HCT116 (cell line): ENCODE results near the gene ATP13A3. TPM values are rescaled to one million over a fixed set of nuclear protein-coding genes. Genes with fewer than 3 reads are reported as not detected.

Experiments
- ATAC-seq: fragments of 200-7000 bp; cut with Tn5 transposase; 2 replicates; pipeline ENCODE4 v1.9.1; 2020; ENCODE audit warnings: mild to moderate bottlenecking, moderate library complexity
- BruUV-seq: library from RNA; stranded (reverse); fragments of 400-500 nt; replicated peaks from 2 replicates; lab custom pipeline; 2021; lab: Mats Ljungman, UMichigan
- CTCF ChIA-PET: fragments of 300-600 bp; sonication (Branson Sonifier 250); formaldehyde crosslinking; loops from one replicate; lab custom pipeline; 2021; ENCODE audit warnings: antibody characterized with exemption; lab: Charles Lee
- POLR2A ChIA-PET: fragments of 300-600, 350-600 bp; sonication (Branson Sonifier 250); formaldehyde crosslinking; loops from one replicate; lab custom pipeline; 2021; ENCODE audit warnings: antibody characterized with exemption; lab: Charles Lee
- RAD21 ChIA-PET, 2 experiments: fragments of 300-600 bp; sonication (Branson Sonifier 250); formaldehyde crosslinking; loops; one replicate each; lab custom pipeline; 2023; ENCODE audit warnings: low total read pairs in 2 of 2; ENCODE audit not compliant: uncharacterized antibody in 2 of 2, unreplicated experiment in 2 of 2, low non-redundant PET in 1 of 2; lab: Charles Lee
- DNase-seq: peaks from one replicate; pipeline ENCODE4 v3.0.0-alpha.2; 2010; ENCODE audit warnings: low read depth, low spot score
- H2AFZ ChIP-seq: fragments of 200-600 bp; shearing (Covaris generic), sonication (generic); 2 replicates; pipeline ENCODE4 v1.6.1; 2017; ENCODE audit warnings: low read depth, mixed run types, mixed read lengths, antibody characterized with exemption, low read length; ENCODE audit not compliant: poor library complexity, severe bottlenecking
- H3K27ac ChIP-seq: 2 replicates; pipeline ENCODE4 v1.5.1; 2012; ENCODE audit warnings: low read depth, low read length
- H3K27me3 ChIP-seq: fragments of 200-600 bp; sonication (generic); 2 replicates; pipeline ENCODE4 v1.6.1; 2016; ENCODE audit warnings: mixed run types, low read length, mixed read lengths; ENCODE audit not compliant: insufficient read depth
- H3K36me3 ChIP-seq, 2 experiments: fragments of 200-500 bp in 1 of 2; fragments of 200-600 bp in 1 of 2; sonication (Bioruptor generic) in 1 of 2; sonication (generic) in 1 of 2; 2 replicates each; pipeline versions ENCODE4 v1.5.1 to v1.6.1; 2014 to 2016; ENCODE audit warnings: low read length in 2 of 2, inconsistent platforms in 1 of 2, mixed read lengths in 1 of 2, mixed run types in 1 of 2; ENCODE audit not compliant: insufficient read depth in 2 of 2, control insufficient read depth in 1 of 2
- H3K4me1 ChIP-seq, 2 experiments: fragments of 200-600 bp in 1 of 2; sonication (generic) in 1 of 2; 2 replicates each; pipeline versions ENCODE4 v1.5.1 to v1.6.1; 2012 to 2017; ENCODE audit warnings: low read length in 2 of 2, inconsistent platforms in 1 of 2, mild to moderate bottlenecking in 1 of 2, mixed read lengths in 1 of 2, mixed run types in 1 of 2, moderate library complexity in 1 of 2; ENCODE audit not compliant: insufficient read depth in 2 of 2, control insufficient read depth in 1 of 2
- H3K4me2 ChIP-seq: fragments of 200-600 bp; sonication (generic); 2 replicates; pipeline ENCODE4 v1.6.1; 2017; ENCODE audit warnings: mixed run types, low read length, mixed read lengths
- H3K4me3 ChIP-seq, 2 experiments: fragments of 200-600 bp in 1 of 2; sonication (generic) in 1 of 2; replicated peaks in 1 of 2; 2 replicates each; pipeline ENCODE4 v1.5.1; 2011 to 2016; ENCODE audit warnings: low read length in 2 of 2, control low read depth in 1 of 2, low read depth in 1 of 2, mild to moderate bottlenecking in 1 of 2, mixed read lengths in 1 of 2, mixed run types in 1 of 2
- H3K79me2 ChIP-seq: fragments of 200-600 bp; sonication (generic); 2 replicates; pipeline ENCODE4 v1.6.1; 2017; ENCODE audit warnings: mild to moderate bottlenecking, mixed run types, low read length, moderate library complexity, mixed read lengths; ENCODE audit not compliant: insufficient read depth
- H3K9ac ChIP-seq: fragments of 200-600 bp; sonication (generic); 2 replicates; pipeline ENCODE4 v1.6.1; 2016; ENCODE audit warnings: low read length, mixed read lengths
- H3K9me2 ChIP-seq: fragments of 200-600 bp; sonication (generic), shearing (Covaris generic); 2 replicates; pipeline ENCODE4 v1.6.1; 2017; ENCODE audit warnings: mixed run types, mild to moderate bottlenecking, moderate library complexity; ENCODE audit not compliant: insufficient read depth
- H3K9me3 ChIP-seq, 2 experiments: fragments of 200-500 bp in 1 of 2; fragments of 200-600 bp in 1 of 2; sonication (Bioruptor generic) in 1 of 2; sonication (generic) in 1 of 2; 2 replicates each; pipeline ENCODE4 v1.6.1; 2014 to 2017; ENCODE audit warnings: low read length in 2 of 2, mixed read lengths in 2 of 2, inconsistent platforms in 1 of 2, low read depth in 1 of 2, mild to moderate bottlenecking in 1 of 2, mixed run types in 1 of 2, moderate library complexity in 1 of 2; ENCODE audit not compliant: control insufficient read depth in 1 of 2, insufficient read depth in 1 of 2
- H4K20me1 ChIP-seq: fragments of 200-600 bp; sonication (generic), shearing (Covaris generic); 2 replicates; pipeline ENCODE4 v1.6.1; 2017; ENCODE audit warnings: mixed run types, mild to moderate bottlenecking, moderate library complexity; ENCODE audit not compliant: insufficient read depth
- CBX3 ChIP-seq: IDR thresholded peaks from 2 replicates; pipeline ENCODE4 v1.6.1; 2012; ENCODE audit warnings: low read depth
- CEBPB ChIP-seq: IDR thresholded peaks from 2 replicates; pipeline ENCODE4 v1.6.1; 2012; ENCODE audit warnings: low read depth
- EGR1 ChIP-seq: IDR thresholded peaks from 2 replicates; pipeline ENCODE4 v1.6.1; 2012; ENCODE audit warnings: low read depth
- EZH2 ChIP-seq: fragments of 200-600 bp; sonication (generic); IDR thresholded peaks from 2 replicates; pipeline ENCODE4 v1.6.1; 2017; ENCODE audit warnings: antibody characterized with exemption, mixed run types
- EZH2phosphoT487 ChIP-seq: fragments of 200-600 bp; IDR thresholded peaks from 2 replicates; pipeline ENCODE4 v1.6.1; 2018; ENCODE audit warnings: antibody characterized with exemption, borderline replicate concordance
- FOSL1 ChIP-seq: IDR thresholded peaks from 2 replicates; pipeline ENCODE4 v1.6.1; 2012; ENCODE audit warnings: low read depth
- JUND ChIP-seq: IDR thresholded peaks from 2 replicates; pipeline ENCODE4 v1.6.1; 2012
- RAD21 ChIP-seq: IDR thresholded peaks from 2 replicates; pipeline ENCODE4 v1.6.1; 2012; ENCODE audit warnings: low read depth, mild to moderate bottlenecking
- REST ChIP-seq: IDR thresholded peaks from 2 replicates; pipeline ENCODE4 v1.6.1; 2012; ENCODE audit warnings: low read depth
- SIN3A ChIP-seq: IDR thresholded peaks from 2 replicates; pipeline ENCODE4 v1.6.1; 2012; ENCODE audit warnings: low read depth
- SP1 ChIP-seq: IDR thresholded peaks from 2 replicates; pipeline ENCODE4 v1.6.1; 2012; ENCODE audit warnings: low read depth
- YY1 ChIP-seq: IDR thresholded peaks from 2 replicates; pipeline ENCODE4 v1.6.1; 2011; ENCODE audit warnings: low read length, low read depth, moderate library complexity, mild to moderate bottlenecking; ENCODE audit not compliant: insufficient replicate concordance; ENCODE audit errors: extremely low read depth
- ZFX ChIP-seq: fragments of 450-650 bp; IDR thresholded peaks from 2 replicates; pipeline ENCODE4 v1.6.1; 2017
- ZNF274 ChIP-seq: fragments of 200-500 bp; sonication (Bioruptor generic); IDR thresholded peaks from 2 replicates; pipeline ENCODE4 v1.6.1; 2014; ENCODE audit warnings: mild to moderate bottlenecking, low read depth, low read length, inconsistent platforms
- intact Hi-C: fragments of 100-400 bp; cut with micrococcal nuclease; formaldehyde crosslinking; loops from 2 replicates; pipeline ENCODE4 v1.10.0; 2022
- total RNA-seq: library from RNA; stranded (reverse); gene quantifications from one replicate; pipeline ENCODE4 v1.2.1, GENCODE V29; 2021; ENCODE audit not compliant: unreplicated experiment
- TF ChIP-seq, protein P1 (sequence below), 3 experiments: fragments of 200-600 bp in 1 of 3; sonication (generic) in 1 of 3; IDR thresholded peaks in 2 of 3; conservative IDR thresholded peaks in 1 of 3; 2 replicates each; pipeline ENCODE4 v1.5.1; 2012 to 2017; ENCODE audit warnings: low read depth in 2 of 3, low read length in 2 of 3, antibody characterized with exemption in 1 of 3, borderline replicate concordance in 1 of 3, control low read depth in 1 of 3, mild to moderate bottlenecking in 1 of 3, mixed read lengths in 1 of 3, mixed run types in 1 of 3, moderate library complexity in 1 of 3; ENCODE audit not compliant: insufficient read depth in 1 of 3
- TF ChIP-seq, protein P2 (sequence below): IDR thresholded peaks from 2 replicates; pipeline ENCODE4 v1.6.1; 2012
- TF ChIP-seq, protein P3 (sequence below): IDR thresholded peaks from 2 replicates; pipeline ENCODE4 v1.6.1; 2012

Gene ATP13A3
- total RNA-seq, 1 experiment from 2014 or later, result 139 TPM

GRCh38 chr3:194360568-194360967 is 126.2 kb downstream of the ATP13A3 start:
- POLR2A ChIA-PET, result no interaction called here
- RAD21 ChIA-PET, result no interaction called here
- intact Hi-C loops, result no loop called here
- no TSS peak for BruUV-seq
- no peak for TF ChIP-seq EZH2phosphoT487
- TF ChIP-seq, protein P1, sequence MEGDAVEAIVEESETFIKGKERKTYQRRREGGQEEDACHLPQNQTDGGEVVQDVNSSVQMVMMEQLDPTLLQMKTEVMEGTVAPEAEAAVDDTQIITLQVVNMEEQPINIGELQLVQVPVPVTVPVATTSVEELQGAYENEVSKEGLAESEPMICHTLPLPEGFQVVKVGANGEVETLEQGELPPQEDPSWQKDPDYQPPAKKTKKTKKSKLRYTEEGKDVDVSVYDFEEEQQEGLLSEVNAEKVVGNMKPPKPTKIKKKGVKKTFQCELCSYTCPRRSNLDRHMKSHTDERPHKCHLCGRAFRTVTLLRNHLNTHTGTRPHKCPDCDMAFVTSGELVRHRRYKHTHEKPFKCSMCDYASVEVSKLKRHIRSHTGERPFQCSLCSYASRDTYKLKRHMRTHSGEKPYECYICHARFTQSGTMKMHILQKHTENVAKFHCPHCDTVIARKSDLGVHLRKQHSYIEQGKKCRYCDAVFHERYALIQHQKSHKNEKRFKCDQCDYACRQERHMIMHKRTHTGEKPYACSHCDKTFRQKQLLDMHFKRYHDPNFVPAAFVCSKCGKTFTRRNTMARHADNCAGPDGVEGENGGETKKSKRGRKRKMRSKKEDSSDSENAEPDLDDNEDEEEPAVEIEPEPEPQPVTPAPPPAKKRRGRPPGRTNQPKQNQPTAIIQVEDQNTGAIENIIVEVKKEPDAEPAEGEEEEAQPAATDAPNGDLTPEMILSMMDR (IDR thresholded peaks at IDR 0.05 in 2 of 3, conservative IDR thresholded peaks at IDR 0.05 in 1 of 3; ENCODE audit: borderline replicate concordance in 1 of 3, insufficient read depth in 1 of 3, low read depth in 2 of 3, low read length in 2 of 3), result no peak
- no peak for TF ChIP-seq YY1
- TF ChIP-seq FOSL1, result no peak
- TF ChIP-seq CEBPB, result no peak
- TF ChIP-seq RAD21, result no peak
- TF ChIP-seq EGR1, result no peak
- TF ChIP-seq, protein P2, sequence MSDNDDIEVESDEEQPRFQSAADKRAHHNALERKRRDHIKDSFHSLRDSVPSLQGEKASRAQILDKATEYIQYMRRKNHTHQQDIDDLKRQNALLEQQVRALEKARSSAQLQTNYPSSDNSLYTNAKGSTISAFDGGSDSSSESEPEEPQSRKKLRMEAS, result no peak
- TF ChIP-seq REST, result no peak
- TF ChIP-seq ZFX, result no peak
- no peak for TF ChIP-seq SIN3A
- no peak for TF ChIP-seq JUND
- TF ChIP-seq CBX3, result no peak
- no peak for TF ChIP-seq EZH2
- TF ChIP-seq SP1, result no peak
- TF ChIP-seq, protein P3, sequence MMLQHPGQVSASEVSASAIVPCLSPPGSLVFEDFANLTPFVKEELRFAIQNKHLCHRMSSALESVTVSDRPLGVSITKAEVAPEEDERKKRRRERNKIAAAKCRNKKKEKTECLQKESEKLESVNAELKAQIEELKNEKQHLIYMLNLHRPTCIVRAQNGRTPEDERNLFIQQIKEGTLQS, result no peak
- no peak for TF ChIP-seq ZNF274
- Histone ChIP-seq H3K4me1 (no peaks in the 10 kb centered on the region), H3K27ac (no peak overlapping the region), H3K4me3 (no peak overlapping the region), H4K20me1 (no peaks in the 10 kb centered on the region), H3K79me2 (no peaks in the 10 kb centered on the region), H2AFZ (no peak overlapping the region), H3K9ac (no peak overlapping the region), H3K9me3 (no peaks in the 10 kb centered on the region), H3K36me3 (no peaks in the 10 kb centered on the region), H3K27me3 (peaks cover 5% of the 10 kb centered on the region; the same call in 1 of the 2 replicates), H3K9me2 (no peaks in the 10 kb centered on the region), H3K4me2 (no peak overlapping the region)
- CTCF ChIA-PET, result interaction anchor here (0.9 to 1.4 kb wide), 3 partner anchors 16 to 18 kb away, joined by 3 to 5 read pairs (median 3); no protein-coding TSS in a partner anchor
- DNase-seq (no peak), ATAC-seq (no peak)
